HG03378 (cell line): Measurements from ENCODE around the gene TRIM7.
"Not testable (repeated sequence)": the region's sequence is repeated elsewhere in the genome, so short reads cannot be mapped to it uniquely, and the experiment has no call there.

Experiments used
- ATAC-seq: cut with Tn5 transposase; IDR thresholded peaks from one replicate; pipeline ENCODE4 v1.9.1; 2021; ENCODE audit warnings: mild to moderate bottlenecking, moderate library complexity; ENCODE audit not compliant: unreplicated experiment

Gene TRIM7

GRCh38 chr5:181156758-181157157, 48.2 kb downstream of the TRIM7 start:
- ATAC-seq = no peak

GRCh38 chr5:181153814-181154213, 51.2 kb downstream of the TRIM7 start:
- no peak for ATAC-seq

GRCh38 chr5:181152406-181152805, 52.6 kb downstream of the TRIM7 start:
- ATAC-seq = no peak

DNA sequence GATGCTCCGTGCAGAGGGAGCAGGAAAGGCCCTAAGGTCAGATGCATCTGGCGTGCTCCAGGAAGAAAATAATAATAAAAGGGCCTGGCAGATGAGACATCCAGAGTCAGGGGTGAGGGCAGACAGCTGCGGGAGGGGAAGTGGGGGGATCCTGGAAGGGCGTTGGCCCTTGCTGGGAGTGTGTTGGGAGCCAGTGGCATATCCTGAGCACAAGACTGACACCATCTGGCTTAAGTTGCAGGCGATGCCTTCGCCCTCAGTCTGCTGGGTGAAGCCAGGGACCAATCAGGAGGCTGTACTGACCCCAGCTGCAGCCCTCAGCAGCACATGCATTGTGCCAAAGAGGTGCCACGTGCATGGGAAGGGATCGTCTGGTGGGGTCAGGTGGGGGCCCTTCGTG, 53.9 kb downstream of the TRIM7 start:
- ATAC-seq = no peak

DNA sequence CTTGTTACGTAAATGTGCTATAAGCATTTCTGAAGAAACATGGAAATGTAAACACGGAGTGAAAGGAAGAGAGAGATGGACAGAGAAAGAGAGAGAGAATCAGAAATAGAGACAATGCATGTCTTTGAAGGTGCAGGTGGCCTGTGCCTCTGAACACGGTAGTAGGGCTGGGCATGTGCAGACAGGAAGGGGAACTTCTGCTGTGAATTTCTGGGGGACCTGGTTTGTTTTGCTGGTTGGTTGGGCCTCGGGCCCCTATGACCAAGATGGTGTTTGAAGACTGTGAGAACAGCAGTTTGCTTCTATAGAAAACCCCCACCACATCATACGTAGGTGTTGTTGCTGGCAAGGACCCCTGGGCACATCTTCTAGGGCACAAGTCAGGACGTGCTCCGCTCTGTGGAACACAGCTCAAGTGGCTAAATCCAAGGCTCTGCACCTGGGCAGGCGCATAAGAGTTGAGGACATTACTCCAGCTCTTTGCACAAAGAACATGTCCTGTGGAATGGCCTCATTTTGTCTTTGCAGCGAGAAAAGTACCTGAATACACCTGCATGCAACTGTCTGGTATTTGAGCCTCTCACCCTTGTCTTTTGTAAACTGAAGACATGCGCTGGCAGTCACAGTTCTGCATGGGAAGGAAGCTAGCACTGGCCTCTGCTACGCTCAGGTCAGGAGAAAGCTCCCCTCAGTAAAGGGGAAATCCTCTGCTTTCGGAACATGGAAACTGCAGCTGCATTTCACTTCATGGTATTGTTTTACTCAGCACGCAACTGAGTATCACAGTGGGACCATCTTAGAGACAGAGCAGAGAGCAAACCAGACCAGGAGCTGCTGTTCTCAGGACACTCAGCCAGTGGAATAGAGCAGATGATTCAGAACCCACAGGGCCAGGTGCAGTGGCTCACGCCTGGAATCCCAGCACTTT, 54.9 kb downstream of the TRIM7 start:
- ATAC-seq = no peak

DNA sequence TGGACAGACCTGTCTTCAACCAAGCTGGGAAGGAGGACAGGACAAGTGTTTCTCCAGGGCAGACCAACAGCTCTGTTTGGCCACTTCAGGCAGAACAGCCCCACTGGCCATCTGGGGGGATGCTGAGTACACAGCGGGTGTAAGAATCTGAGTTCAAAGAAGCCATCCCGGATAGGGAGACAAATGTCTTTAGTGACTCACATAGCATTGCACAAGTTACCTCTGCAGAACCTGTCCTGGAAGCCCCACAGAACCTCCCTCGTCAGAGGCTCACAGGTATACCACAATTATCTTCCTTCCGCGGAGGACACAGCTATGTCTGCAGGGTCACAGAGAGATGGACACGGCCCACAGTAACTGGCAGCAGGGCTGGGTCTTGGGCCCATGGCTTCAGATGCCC, 55.6 kb downstream of the TRIM7 start:
- ATAC-seq = no peak

DNA sequence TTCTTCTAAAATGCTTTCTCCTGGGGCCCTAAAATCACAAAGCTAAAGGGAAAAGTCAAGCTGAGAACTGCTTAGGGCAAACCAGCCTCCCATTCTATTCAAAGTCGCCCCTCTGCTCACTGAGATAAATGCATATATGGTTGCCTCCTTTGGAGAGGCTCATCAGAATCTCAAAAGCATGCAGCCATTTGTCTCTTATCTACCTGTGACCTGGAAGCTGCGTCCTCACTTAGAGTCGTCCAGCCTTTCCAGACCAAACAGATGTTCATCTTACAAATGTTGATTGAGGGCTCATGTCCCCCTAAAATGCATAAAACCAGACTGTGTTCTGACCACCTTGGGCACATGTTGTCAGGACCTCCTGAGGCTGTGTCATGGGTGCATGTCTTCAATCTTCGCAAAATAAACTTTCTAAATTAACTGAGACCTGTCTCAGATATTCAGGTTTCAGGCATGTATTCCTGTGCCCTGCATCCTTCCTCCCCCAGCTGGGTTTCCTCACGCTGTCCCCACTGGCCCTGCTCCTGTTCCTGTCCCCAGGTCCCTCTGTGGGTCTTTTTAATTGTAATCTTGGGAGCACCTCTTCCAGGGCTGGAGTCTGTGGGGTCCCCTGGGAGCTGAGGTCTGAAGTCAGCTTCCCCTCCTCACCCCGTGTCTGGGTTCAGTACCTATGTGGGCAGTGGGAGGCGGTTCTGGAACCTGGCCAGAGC, 57.9 kb downstream of the TRIM7 start, which contains the start of gene OR2V2:
TSS of gene OR2V2 (plus strand) at position 660 of the 710 bp plus-strand sequence. CDS start 7,357 bp downstream, outside the sequence.
- not testable (repeated sequence) for ATAC-seq

DNA sequence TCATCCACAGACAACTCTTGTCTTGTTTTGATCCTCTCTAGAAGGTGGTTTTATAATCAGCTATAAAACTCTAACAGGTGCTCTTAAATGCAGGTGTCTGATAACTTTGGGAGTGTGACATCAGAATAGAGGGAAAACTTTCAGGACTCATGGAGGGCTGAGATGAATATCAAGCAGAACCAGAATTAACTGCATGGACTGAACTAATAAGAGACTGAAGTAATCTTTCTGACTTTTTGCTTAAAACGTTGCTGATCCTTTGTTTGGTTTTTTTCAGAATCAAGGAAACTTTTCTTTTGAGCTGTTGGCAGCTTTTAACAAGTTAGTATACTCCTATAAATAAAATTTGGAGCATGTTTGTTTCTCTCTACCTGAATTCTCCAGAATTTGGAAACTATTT, 59.9 kb downstream of the TRIM7 start:
- no peak for ATAC-seq
